Loucy (cell line): ENCODE results near the gene OR6Y1.

Experiments
- H2AFZ ChIP-seq: fragments of 200-600 bp; sonication (generic); 2 replicates; pipeline ENCODE4 v1.6.0; 2016; ENCODE audit warnings: antibody characterized with exemption, mild to moderate bottlenecking, low read length, moderate library complexity
- H3F3A ChIP-seq: fragments of 200-600 bp; 2 replicates; pipeline ENCODE4 v1.6.0; 2016; ENCODE audit warnings: antibody characterized with exemption, low read depth, mild to moderate bottlenecking
- H3K27me3 ChIP-seq: fragments of 200-600 bp; sonication (generic); 2 replicates; pipeline ENCODE4 v1.6.1; 2014; ENCODE audit warnings: low read length, mild to moderate bottlenecking; ENCODE audit not compliant: insufficient read depth, poor library complexity, severe bottlenecking
- H3K36me3 ChIP-seq: fragments of 200-600 bp; sonication (generic); 2 replicates; pipeline ENCODE4 v1.6.1; 2016; ENCODE audit warnings: low read length; ENCODE audit not compliant: insufficient read depth
- H3K4me1 ChIP-seq: fragments of 200-600 bp; sonication (generic); 2 replicates; pipeline ENCODE4 v1.5.1; 2014; ENCODE audit warnings: low read length, mild to moderate bottlenecking; ENCODE audit not compliant: insufficient read depth, poor library complexity, severe bottlenecking
- H3K4me2 ChIP-seq: fragments of 200-600 bp; sonication (generic); 2 replicates; pipeline ENCODE4 v1.6.0; 2014; ENCODE audit warnings: antibody characterized with exemption, low read length, low read depth, mild to moderate bottlenecking; ENCODE audit not compliant: poor library complexity, severe bottlenecking
- H3K4me3 ChIP-seq: fragments of 200-600 bp; sonication (generic); 2 replicates; pipeline ENCODE4 v1.5.1; 2014; ENCODE audit warnings: low read length, mild to moderate bottlenecking, mixed read lengths; ENCODE audit not compliant: poor library complexity, severe bottlenecking
- H3K79me2 ChIP-seq: fragments of 200-600 bp; sonication (generic); 2 replicates; pipeline ENCODE4 v1.6.1; 2014; ENCODE audit warnings: low read length; ENCODE audit not compliant: insufficient read depth
- H3K9ac ChIP-seq: fragments of 200-600 bp; sonication (generic); 2 replicates; pipeline ENCODE4 v1.6.0; 2014; ENCODE audit warnings: mild to moderate bottlenecking, low read depth, low read length, moderate library complexity; ENCODE audit not compliant: poor library complexity, severe bottlenecking
- H3K9me2 ChIP-seq: fragments of 200-600 bp; sonication (generic); replicated peaks from 2 replicates; pipeline ENCODE4 v1.6.1; 2016; ENCODE audit warnings: low read depth, low read length, mixed read lengths
- H3K9me3 ChIP-seq: fragments of 200-600 bp; sonication (generic); 2 replicates; pipeline ENCODE4 v1.6.1; 2014; ENCODE audit warnings: mild to moderate bottlenecking, antibody characterized with exemption, low read length, low read depth; ENCODE audit not compliant: insufficient read depth
- H4K20me1 ChIP-seq: fragments of 200-600 bp; sonication (generic); 2 replicates; pipeline ENCODE4 v1.6.0; 2014; ENCODE audit warnings: antibody characterized with exemption, low read length, mild to moderate bottlenecking; ENCODE audit not compliant: insufficient read depth, poor library complexity, severe bottlenecking
- EZH2phosphoT487 ChIP-seq: fragments of 200-600 bp; IDR thresholded peaks from 2 replicates; pipeline ENCODE4 v1.6.1; 2018; ENCODE audit warnings: antibody characterized with exemption, mild to moderate bottlenecking, moderate library complexity, borderline replicate concordance
- TF ChIP-seq, protein P1 (sequence below): fragments of 200-600 bp; sonication (generic); conservative IDR thresholded peaks from 2 replicates; pipeline ENCODE4 v1.5.1; 2014; ENCODE audit warnings: mild to moderate bottlenecking, antibody characterized with exemption, low read length

OR6Y1 gene

DNA sequence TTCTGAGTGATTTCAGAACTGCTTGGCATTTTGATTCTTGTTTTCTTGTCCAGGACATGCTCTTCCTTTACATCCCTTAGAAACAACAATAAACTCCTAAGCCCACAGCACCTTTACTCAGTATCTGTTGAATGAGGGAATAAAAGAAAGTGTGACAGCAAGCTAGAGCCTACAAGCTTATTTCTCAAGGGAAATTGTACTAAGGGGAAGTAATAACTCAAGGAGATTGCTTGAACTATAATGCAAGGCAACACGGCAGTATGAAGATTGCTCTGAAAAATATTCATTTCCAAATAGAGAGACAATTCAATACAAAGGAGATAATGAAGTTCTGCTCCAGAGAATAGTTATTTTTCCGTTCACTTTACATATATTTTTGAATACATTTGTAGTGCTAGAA is 9.6 kb upstream of the OR6Y1 start:
- H3K27me3 ChIP-seq = no peaks in the 10 kb centered on the region
- H3K9ac ChIP-seq = no peak overlapping the region
- no peaks in the 10 kb centered on the region for H4K20me1 ChIP-seq
- no peak overlapping the region for H3K4me2 ChIP-seq
- peaks cover 4% of the 10 kb centered on the region for H3K4me1 ChIP-seq
- TF ChIP-seq, protein P1, sequence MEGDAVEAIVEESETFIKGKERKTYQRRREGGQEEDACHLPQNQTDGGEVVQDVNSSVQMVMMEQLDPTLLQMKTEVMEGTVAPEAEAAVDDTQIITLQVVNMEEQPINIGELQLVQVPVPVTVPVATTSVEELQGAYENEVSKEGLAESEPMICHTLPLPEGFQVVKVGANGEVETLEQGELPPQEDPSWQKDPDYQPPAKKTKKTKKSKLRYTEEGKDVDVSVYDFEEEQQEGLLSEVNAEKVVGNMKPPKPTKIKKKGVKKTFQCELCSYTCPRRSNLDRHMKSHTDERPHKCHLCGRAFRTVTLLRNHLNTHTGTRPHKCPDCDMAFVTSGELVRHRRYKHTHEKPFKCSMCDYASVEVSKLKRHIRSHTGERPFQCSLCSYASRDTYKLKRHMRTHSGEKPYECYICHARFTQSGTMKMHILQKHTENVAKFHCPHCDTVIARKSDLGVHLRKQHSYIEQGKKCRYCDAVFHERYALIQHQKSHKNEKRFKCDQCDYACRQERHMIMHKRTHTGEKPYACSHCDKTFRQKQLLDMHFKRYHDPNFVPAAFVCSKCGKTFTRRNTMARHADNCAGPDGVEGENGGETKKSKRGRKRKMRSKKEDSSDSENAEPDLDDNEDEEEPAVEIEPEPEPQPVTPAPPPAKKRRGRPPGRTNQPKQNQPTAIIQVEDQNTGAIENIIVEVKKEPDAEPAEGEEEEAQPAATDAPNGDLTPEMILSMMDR = no peak
- no peak for TF ChIP-seq EZH2phosphoT487
- H3F3A ChIP-seq = no peaks in the 10 kb centered on the region
- H3K9me2 ChIP-seq = no peaks in the 10 kb centered on the region
- H3K9me3 ChIP-seq = no peaks in the 10 kb centered on the region
- H3K36me3 ChIP-seq = no peaks in the 10 kb centered on the region
- no peak overlapping the region for H3K4me3 ChIP-seq
- H3K79me2 ChIP-seq = no peaks in the 10 kb centered on the region
- no peak overlapping the region for H2AFZ ChIP-seq

DNA sequence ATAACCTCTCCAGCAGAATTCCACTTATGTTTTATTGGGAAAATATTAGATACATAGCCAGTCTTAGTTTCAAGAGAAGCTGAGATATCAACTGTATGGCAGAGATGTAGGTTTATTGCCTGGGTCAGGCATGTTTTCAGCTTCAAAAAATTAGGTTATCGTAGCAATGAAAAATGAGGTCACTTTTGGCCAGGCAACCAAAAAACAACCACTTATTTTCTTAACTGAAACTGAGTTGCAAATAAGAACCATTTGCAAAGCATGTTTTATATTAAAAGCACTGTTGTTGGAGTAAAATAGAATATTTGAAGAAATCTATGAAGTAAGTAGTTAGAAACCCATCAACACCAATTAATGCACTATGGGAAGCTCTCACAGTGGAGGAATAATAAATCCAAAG is 5.5 kb upstream of the OR6Y1 start:
- no peaks in the 10 kb centered on the region for H3K79me2 ChIP-seq
- H3K4me1 ChIP-seq = peaks cover 3% of the 10 kb centered on the region
- no peaks in the 10 kb centered on the region for H3K9me2 ChIP-seq
- H2AFZ ChIP-seq = no peak overlapping the region
- no peaks in the 10 kb centered on the region for H3K9me3 ChIP-seq
- no peak overlapping the region for H3K4me2 ChIP-seq
- no peaks in the 10 kb centered on the region for H3K27me3 ChIP-seq
- H3K4me3 ChIP-seq = no peak overlapping the region
- no peak overlapping the region for H3K9ac ChIP-seq
- H3F3A ChIP-seq = no peaks in the 10 kb centered on the region
- no peaks in the 10 kb centered on the region for H3K36me3 ChIP-seq
- no peaks in the 10 kb centered on the region for H4K20me1 ChIP-seq
- TF ChIP-seq EZH2phosphoT487 = no peak
- TF ChIP-seq, protein P1 = no peak

DNA sequence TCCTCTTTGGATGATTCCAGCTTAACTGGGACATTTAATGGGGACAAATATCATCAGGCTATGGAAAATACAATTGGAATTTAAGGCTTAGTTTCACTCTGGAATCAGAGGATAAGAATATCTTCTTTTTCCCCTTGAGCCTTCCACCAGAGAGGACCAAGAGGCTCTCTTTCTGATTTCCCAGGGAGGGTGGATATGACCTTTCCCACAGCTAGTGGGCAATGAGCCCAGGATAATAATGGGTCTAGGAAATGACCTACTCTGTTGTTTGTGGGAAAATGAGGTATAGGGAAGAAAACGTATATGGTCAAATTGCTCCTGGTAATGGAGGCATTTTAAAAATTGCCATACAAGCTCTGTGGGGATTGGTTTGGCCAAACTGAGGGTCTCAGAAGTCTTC is 1.9 kb downstream of the OR6Y1 start:
- H3F3A ChIP-seq = no peaks in the 10 kb centered on the region
- H3K27me3 ChIP-seq = no peaks in the 10 kb centered on the region
- no peak overlapping the region for H3K9ac ChIP-seq
- H3K9me2 ChIP-seq = no peaks in the 10 kb centered on the region
- H4K20me1 ChIP-seq = no peaks in the 10 kb centered on the region
- no peaks in the 10 kb centered on the region for H3K79me2 ChIP-seq
- H2AFZ ChIP-seq = no peak overlapping the region
- H3K9me3 ChIP-seq = no peaks in the 10 kb centered on the region
- H3K4me1 ChIP-seq = no peaks in the 10 kb centered on the region
- no peaks in the 10 kb centered on the region for H3K36me3 ChIP-seq
- H3K4me2 ChIP-seq = no peak overlapping the region
- no peak overlapping the region for H3K4me3 ChIP-seq
- no peak for TF ChIP-seq EZH2phosphoT487
- TF ChIP-seq, protein P1 = no peak
